ENCODE results near the gene OR52A5. TPM values are rescaled to one million over a fixed set of nuclear protein-coding genes. Genes with fewer than 3 reads are reported as not detected.

The OR52A5 gene
- total and polyA plus RNA-seq, 8 donors: not detected

DNA sequence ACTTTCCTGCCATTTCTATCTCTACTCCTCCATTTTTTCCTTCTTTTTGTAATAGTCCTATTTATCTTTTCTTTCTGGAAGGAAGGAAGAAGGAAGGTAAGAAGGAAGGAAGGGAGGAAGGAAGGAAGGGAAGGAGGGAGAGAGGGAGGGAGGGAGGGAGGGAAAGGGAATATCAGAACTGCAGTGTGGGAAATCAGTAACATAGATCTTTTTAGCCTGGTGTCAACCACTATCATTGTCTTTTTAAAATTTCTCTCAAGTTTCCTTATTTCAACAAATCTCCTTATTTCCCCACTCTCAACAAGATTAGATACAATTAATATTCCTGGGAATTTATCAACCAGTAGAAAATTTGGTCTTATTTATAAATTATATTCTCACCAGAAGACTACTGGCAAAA lies 35.1 kb downstream of the OR52A5 start:
- Histone ChIP-seq H3K4me1 (no peaks in the 10 kb centered on the region), H3K36me3 (no peaks in the 10 kb centered on the region), H3K27ac (no peak overlapping the region), H3K27me3 (no peaks in the 10 kb centered on the region), H3K9me3 (no peaks in the 10 kb centered on the region), H3K4me3 (no peak overlapping the region)
- TF ChIP-seq, protein P1, sequence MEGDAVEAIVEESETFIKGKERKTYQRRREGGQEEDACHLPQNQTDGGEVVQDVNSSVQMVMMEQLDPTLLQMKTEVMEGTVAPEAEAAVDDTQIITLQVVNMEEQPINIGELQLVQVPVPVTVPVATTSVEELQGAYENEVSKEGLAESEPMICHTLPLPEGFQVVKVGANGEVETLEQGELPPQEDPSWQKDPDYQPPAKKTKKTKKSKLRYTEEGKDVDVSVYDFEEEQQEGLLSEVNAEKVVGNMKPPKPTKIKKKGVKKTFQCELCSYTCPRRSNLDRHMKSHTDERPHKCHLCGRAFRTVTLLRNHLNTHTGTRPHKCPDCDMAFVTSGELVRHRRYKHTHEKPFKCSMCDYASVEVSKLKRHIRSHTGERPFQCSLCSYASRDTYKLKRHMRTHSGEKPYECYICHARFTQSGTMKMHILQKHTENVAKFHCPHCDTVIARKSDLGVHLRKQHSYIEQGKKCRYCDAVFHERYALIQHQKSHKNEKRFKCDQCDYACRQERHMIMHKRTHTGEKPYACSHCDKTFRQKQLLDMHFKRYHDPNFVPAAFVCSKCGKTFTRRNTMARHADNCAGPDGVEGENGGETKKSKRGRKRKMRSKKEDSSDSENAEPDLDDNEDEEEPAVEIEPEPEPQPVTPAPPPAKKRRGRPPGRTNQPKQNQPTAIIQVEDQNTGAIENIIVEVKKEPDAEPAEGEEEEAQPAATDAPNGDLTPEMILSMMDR (IDR thresholded peaks at IDR 0.05): no peak
- intact Hi-C loops (cut with DNase I): no loop called here
- no peak for DNase-seq
- ATAC-seq: no peak

DNA sequence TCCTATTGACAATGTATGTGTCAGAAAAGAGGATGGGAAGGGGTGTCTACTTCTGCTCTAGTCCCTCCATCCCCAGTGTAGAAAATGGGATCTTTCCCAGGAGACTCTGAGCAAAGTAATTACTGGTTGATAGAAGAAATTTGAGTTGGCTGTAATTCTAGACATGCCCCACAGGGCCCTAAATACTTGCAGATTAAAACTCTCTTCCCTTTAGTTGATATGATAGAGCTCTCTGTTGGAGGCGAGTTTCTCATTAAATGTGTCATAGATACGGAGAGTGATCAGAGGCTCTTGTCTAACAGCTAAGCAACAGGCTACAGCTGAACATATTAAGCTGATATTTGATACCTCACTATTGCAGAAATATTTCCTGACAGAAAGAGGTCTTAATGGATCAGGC lies 35.9 kb downstream of the OR52A5 start:
- ATAC-seq (no peak), DNase-seq (no peak)
- intact Hi-C loops (cut with DNase I): no loop called here
- Histone ChIP-seq H3K4me1 (no peaks in the 10 kb centered on the region), H3K27ac (no peak overlapping the region), H3K4me3 (no peak overlapping the region), H3K27me3 (no peaks in the 10 kb centered on the region), H3K9me3 (no peaks in the 10 kb centered on the region), H3K36me3 (no peaks in the 10 kb centered on the region)
- TF ChIP-seq, protein P1 (IDR thresholded peaks at IDR 0.05): no peak

DNA sequence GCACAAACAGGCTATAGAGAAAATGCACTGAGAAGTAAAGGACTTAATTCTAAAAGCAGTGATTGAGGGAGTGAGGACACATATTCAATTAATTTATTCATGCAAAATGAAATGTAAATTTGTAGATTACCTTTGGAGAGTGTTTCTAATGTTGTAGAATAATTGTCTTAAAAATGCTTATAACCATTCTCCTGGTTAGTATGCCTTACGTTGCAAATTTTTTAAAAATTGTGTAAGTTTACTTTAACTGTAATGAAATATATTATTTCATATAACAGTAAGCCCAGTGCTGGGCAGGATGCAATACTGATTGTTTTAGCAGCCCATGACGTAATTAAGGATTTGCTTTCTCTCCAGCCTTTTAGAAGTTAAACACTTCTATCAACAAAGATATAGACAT lies 42.1 kb downstream of the OR52A5 start:
- intact Hi-C loops (cut with DNase I): no loop called here
- no peak overlapping the region for H3K27ac ChIP-seq
- DNase-seq (no peak), ATAC-seq (no peak)
- H3K4me1 ChIP-seq: no peaks in the 10 kb centered on the region
- TF ChIP-seq, protein P1 (IDR thresholded peaks at IDR 0.05): no peak
- no peaks in the 10 kb centered on the region for H3K9me3 ChIP-seq
- H3K4me3 ChIP-seq: no peak overlapping the region
- H3K36me3 ChIP-seq: no peaks in the 10 kb centered on the region
- H3K27me3 ChIP-seq: no peaks in the 10 kb centered on the region

DNA sequence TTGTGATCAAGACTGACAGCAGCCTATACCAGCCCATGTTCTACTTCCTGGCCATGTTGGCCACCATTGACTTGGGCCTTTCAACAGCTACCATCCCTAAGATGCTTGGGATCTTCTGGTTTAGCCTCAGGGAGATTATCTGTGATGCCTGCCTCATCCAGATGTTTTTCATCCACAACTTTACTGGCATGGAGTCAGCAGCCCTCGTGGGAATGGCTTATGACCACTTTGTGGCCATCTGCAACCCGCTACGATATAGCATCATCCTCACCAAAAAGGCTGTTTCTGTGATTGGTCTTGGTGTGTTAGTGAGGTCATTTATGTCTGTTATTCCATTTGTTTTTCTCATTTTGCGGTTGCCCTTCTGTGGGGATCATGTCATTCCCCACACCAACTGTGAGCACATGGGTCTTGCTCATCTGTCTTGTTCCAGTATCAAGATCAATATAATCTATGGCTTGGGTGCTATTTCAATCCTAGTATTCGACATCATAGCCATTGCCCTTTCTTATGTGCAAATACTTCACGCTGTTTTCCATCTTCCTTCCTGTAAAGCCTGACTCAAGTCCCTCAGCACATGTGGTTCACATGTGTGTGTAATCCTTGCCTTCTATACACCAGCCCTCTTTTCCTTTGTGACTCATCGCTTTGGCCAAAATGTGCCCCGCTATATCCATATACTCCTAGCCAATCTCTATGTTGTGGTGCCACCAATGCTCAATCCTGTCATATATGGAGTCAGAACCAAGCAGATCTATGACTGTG lies 45.2 kb downstream of the OR52A5 start:
- intact Hi-C loops (cut with DNase I): no loop called here
- Histone ChIP-seq H3K36me3 (no peaks in the 10 kb centered on the region), H3K9me3 (no peaks in the 10 kb centered on the region), H3K4me3 (no peak overlapping the region), H3K4me1 (no peaks in the 10 kb centered on the region), H3K27ac (no peak overlapping the region), H3K27me3 (no peaks in the 10 kb centered on the region)
- ATAC-seq: no peak
- TF ChIP-seq, protein P1 (IDR thresholded peaks at IDR 0.05): no peak
- no peak for DNase-seq

DNA sequence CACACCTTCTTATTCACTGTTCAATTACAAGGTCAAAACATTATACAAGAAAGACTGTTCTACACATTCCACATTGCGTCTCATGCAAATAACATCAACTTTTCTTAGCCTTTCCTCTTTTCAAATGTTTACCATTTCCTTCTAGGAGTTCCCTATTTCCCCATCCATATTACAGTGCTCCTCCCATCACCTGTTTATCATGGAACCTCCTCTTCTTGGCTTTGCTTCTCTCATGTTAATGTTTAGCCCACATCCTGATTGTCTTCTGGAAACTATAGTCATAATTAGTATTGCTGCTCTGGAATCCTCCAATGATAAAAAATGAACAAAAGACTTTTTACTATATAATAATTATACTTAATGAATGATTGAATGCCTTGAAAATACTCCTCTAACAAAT lies 47.5 kb downstream of the OR52A5 start:
- TF ChIP-seq, protein P1 (IDR thresholded peaks at IDR 0.05): no peak
- Histone ChIP-seq H3K27me3 (no peaks in the 10 kb centered on the region), H3K36me3 (no peaks in the 10 kb centered on the region), H3K9me3 (no peaks in the 10 kb centered on the region), H3K4me3 (no peak overlapping the region), H3K4me1 (no peaks in the 10 kb centered on the region), H3K27ac (no peak overlapping the region)
- DNase-seq (no peak), ATAC-seq (no peak)
- intact Hi-C loops (cut with DNase I): no loop called here

Data from left lung (tissue), 10 donors.